Stimulated activated effector memory CD8-positive, alpha-beta T cell treated with anti-CD3 and anti-CD28 coated beads, Interleukin-12 subunit alpha, Interleukin-12 subunit beta, amount 100 ng/mL, for 72 hours (primary cell): ENCODE data around the gene TACR1.
"Not testable (repeated sequence)": the region's sequence is repeated elsewhere in the genome, so short reads cannot be mapped to it uniquely, and the experiment has no call there.

Source experiments
- ATAC-seq: fragments of 150-1000 bp; cut with Tn5 transposase; 2 replicates; pipeline ENCODE4 v1.10.0; 2021
- DNase-seq, 2 donors: peaks; one replicate each; pipeline ENCODE4 v3.0.0; 2021 to 2022; ENCODE audit warnings: low spot score in 2 of 2
- H3K27ac Mint-ChIP-seq: one replicate; pipeline ENCODE4 v1.8.0; 2022; ENCODE audit warnings: mild to moderate bottlenecking, mixed read lengths
- H3K36me3 Mint-ChIP-seq: one replicate; pipeline ENCODE4 v1.8.0; 2022; ENCODE audit warnings: mild to moderate bottlenecking, mixed read lengths
- H3K4me1 Mint-ChIP-seq: one replicate; pipeline ENCODE4 v1.8.0; 2022; ENCODE audit warnings: mixed read lengths
- H3K4me3 Mint-ChIP-seq: one replicate; pipeline ENCODE4 v1.8.0; 2022; ENCODE audit warnings: mild to moderate bottlenecking, mixed read lengths
- H3K9me3 Mint-ChIP-seq: one replicate; pipeline ENCODE4 v1.8.0; 2022; ENCODE audit warnings: mixed read lengths

Gene TACR1

GRCh38 chr2:75174519-75174918 lies 24.8 kb downstream of the TACR1 start:
- H3K4me1 Mint-ChIP-seq = no peaks in the 10 kb centered on the region
- no peaks in the 10 kb centered on the region for H3K36me3 Mint-ChIP-seq
- DNase-seq (no peak), ATAC-seq (no peak)
- no peak overlapping the region for H3K27ac Mint-ChIP-seq
- no peaks in the 10 kb centered on the region for H3K9me3 Mint-ChIP-seq
- H3K4me3 Mint-ChIP-seq = no peak overlapping the region

DNA sequence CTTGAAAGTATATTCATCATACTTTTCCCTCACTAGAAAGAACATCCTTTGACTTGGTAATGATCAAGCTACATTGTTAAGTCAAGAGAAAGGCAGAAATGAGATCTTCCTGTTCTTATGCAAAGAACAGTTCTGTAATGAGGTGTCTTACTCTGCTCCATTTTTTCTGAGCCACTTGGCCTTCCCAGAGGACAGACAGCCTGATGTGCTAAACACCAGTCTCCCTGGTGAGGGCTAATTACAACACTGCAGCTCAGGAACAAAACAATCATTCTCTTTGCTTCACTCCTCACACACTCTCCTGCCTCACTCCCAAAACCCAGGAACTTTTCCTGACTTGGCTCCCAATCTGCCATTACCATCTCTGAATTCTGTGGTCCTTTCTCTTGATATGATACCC lies 25.6 kb downstream of the TACR1 start:
- ATAC-seq = no peak
- DNase-seq = no peak
- Mint-ChIP-seq H3K4me1 (no peaks in the 10 kb centered on the region), H3K9me3 (no peaks in the 10 kb centered on the region), H3K36me3 (no peaks in the 10 kb centered on the region), H3K4me3 (no peak overlapping the region), H3K27ac (no peak overlapping the region)

DNA sequence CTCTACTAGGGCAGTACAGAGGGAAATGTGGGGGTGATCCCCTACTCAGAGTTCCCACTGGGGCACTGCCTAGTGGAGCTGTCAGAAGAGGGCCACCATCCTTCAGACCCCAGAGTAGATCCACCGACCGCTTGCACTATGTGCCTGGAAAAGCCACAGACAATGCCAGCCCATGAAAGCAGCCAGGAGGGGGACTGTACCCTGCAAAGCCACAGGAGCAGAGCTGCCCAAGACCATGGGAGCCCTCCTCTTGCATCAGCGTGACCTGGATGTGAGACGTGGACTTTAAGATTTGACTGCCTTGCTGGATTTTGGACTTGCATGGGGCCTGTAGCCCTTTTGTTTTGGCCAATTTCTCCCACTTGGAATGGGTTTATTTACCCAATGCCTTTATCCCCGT lies 27.9 kb downstream of the TACR1 start:
- H3K9me3 Mint-ChIP-seq, H3K4me3 Mint-ChIP-seq, H3K4me1 Mint-ChIP-seq, DNase-seq, H3K36me3 Mint-ChIP-seq, H3K27ac Mint-ChIP-seq, ATAC-seq: not testable (repeated sequence)

DNA sequence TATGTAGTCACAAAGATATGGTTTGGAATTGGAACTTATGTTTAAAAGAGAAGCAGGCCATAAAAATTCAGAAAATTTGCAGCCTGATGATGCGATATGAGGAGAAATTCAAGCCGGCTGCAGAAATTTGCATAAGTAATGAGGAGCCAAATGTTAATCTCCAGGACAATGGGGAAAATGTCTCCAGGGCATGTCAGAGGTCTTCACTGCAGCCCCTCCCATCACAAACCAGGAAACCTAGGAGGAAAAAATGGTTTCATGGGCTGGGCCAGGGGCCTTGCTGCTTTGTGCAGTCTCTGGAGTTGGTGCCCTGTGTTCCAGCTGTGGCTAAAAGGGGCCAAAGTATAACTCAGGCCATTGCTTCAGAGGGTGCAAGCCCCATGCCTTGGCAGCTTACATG lies 28.4 kb downstream of the TACR1 start:
- no peaks in the 10 kb centered on the region for H3K9me3 Mint-ChIP-seq
- no peaks in the 10 kb centered on the region for H3K4me1 Mint-ChIP-seq
- H3K36me3 Mint-ChIP-seq = no peaks in the 10 kb centered on the region
- H3K4me3 Mint-ChIP-seq = no peak overlapping the region
- ATAC-seq (no peak), DNase-seq (no peak)
- H3K27ac Mint-ChIP-seq = no peak overlapping the region

- ATAC-seq (no peak), DNase-seq (no peak)
- Mint-ChIP-seq H3K4me3 (no peak overlapping the region), H3K27ac (no peak overlapping the region), H3K9me3 (no peaks in the 10 kb centered on the region), H3K4me1 (no peaks in the 10 kb centered on the region), H3K36me3 (no peaks in the 10 kb centered on the region)
These were observed 31.1 kb downstream of the TACR1 start for GRCh38 chr2:75168186-75168585.

DNA sequence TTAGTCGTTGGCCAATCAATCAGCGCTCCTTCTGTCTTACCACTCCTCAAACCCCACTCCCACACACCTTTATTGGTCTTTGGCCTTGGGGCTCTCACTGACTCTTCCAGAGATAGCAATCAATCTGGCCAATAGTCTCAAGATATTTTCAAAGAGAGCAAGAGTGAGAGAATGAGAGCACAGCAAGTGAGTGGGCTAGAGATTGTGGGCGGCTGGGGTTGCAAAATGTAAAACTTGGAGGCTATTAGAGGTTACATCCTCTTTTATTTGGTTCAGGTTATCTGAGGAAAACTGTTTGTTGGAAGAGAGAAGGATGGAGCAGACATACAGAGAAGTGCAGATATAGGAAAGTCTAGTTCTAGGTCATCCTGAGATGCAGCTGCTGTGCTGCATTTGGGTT lies 32.8 kb downstream of the TACR1 start:
- ATAC-seq (no peak), DNase-seq (no peak)
- Mint-ChIP-seq H3K27ac (no peak overlapping the region), H3K4me3 (no peak overlapping the region), H3K9me3 (no peaks in the 10 kb centered on the region), H3K4me1 (no peaks in the 10 kb centered on the region), H3K36me3 (no peaks in the 10 kb centered on the region)

DNA sequence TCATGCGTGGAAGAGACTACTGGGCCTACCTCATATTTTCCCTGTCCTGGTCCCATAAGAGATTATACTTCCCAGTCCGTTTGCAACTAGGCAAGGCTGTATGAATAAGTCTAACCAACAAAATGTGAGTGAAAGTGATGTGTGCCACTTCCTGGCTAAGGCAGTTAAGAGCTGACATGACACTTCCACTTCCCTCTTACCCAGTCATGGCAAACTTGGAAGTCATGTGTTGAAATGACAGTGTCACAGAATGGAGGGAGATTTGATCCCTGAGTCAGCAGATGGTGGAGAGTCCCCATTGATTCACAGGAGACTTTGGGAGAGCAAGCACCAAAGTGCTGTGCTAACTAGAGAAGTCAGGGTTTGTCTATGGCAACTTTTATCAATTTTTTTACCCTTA lies 36.4 kb downstream of the TACR1 start:
- H3K4me3 Mint-ChIP-seq = no peak overlapping the region
- no peaks in the 10 kb centered on the region for H3K36me3 Mint-ChIP-seq
- ATAC-seq (peak; percentile 42), DNase-seq (no peak)
- no peaks in the 10 kb centered on the region for H3K4me1 Mint-ChIP-seq
- no peak overlapping the region for H3K27ac Mint-ChIP-seq
- no peaks in the 10 kb centered on the region for H3K9me3 Mint-ChIP-seq

DNA sequence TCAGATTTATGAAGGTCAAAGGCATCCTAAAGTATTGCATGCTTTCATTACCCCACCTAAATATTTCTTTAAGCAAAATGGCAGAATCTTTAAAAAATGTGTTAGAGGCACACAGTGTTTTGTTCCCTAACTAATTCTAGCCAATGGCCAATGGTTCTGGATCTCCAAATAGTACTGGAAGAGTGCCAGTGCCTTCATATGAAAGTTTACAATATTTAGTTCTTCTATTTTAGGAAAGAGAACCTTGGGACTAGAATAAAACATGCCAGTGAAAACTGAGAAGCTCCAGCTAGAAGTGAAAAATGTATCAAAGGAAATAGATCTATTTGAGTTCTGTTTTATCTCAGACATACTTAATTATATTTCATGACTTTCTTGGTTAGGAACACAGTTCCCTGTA lies 37.1 kb downstream of the TACR1 start:
- Mint-ChIP-seq H3K4me3 (no peak overlapping the region), H3K27ac (no peak overlapping the region), H3K36me3 (no peaks in the 10 kb centered on the region), H3K9me3 (no peaks in the 10 kb centered on the region), H3K4me1 (no peaks in the 10 kb centered on the region)
- no peak for ATAC-seq
- no peak for DNase-seq

- no peaks in the 10 kb centered on the region for H3K4me1 Mint-ChIP-seq
- no peaks in the 10 kb centered on the region for H3K9me3 Mint-ChIP-seq
- H3K27ac Mint-ChIP-seq = no peak overlapping the region
- no peak overlapping the region for H3K4me3 Mint-ChIP-seq
- no peaks in the 10 kb centered on the region for H3K36me3 Mint-ChIP-seq
- no peak for ATAC-seq
- DNase-seq = no peak
These were observed 41.9 kb downstream of the TACR1 start for GRCh38 chr2:75157435-75157834.

DNA sequence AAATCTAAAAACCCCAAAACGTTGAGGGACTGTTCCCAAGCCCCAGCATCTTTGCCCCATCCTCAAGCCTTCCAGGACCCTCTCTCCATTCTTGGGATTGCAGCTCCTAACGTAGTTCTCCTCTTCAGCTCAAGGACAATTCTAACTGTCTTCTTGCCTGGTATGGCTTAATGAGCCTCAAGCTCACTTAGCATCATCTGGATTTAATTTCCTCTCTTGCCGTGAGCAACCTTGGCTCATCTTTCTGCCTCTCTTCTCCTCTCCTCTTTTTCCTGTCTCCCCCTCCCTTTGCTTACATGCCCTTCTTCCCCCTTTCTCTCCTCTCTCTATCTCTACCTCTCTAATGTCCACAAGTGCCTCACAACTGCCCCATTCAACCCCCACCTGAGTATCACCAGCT lies 44.2 kb downstream of the TACR1 start:
- no peaks in the 10 kb centered on the region for H3K9me3 Mint-ChIP-seq
- DNase-seq (no peak), ATAC-seq (no peak)
- H3K27ac Mint-ChIP-seq = no peak overlapping the region
- no peak overlapping the region for H3K4me3 Mint-ChIP-seq
- no peaks in the 10 kb centered on the region for H3K4me1 Mint-ChIP-seq
- H3K36me3 Mint-ChIP-seq = no peaks in the 10 kb centered on the region

- Mint-ChIP-seq H3K9me3 (no peaks in the 10 kb centered on the region), H3K4me3 (no peak overlapping the region), H3K27ac (no peak overlapping the region), H3K4me1 (no peaks in the 10 kb centered on the region), H3K36me3 (no peaks in the 10 kb centered on the region)
- ATAC-seq (no peak), DNase-seq (no peak)
These were observed 46.1 kb downstream of the TACR1 start for GRCh38 chr2:75153221-75153620.

GRCh38 chr2:75152243-75152642 lies 47.1 kb downstream of the TACR1 start:
- not testable (repeated sequence) for ATAC-seq, H3K4me1 Mint-ChIP-seq, DNase-seq, H3K4me3 Mint-ChIP-seq, H3K36me3 Mint-ChIP-seq, H3K9me3 Mint-ChIP-seq, H3K27ac Mint-ChIP-seq

GRCh38 chr2:75147884-75148283 lies 51.4 kb downstream of the TACR1 start:
- not testable (repeated sequence) for H3K36me3 Mint-ChIP-seq, H3K4me1 Mint-ChIP-seq, H3K4me3 Mint-ChIP-seq, ATAC-seq, H3K27ac Mint-ChIP-seq, H3K9me3 Mint-ChIP-seq, DNase-seq

DNA sequence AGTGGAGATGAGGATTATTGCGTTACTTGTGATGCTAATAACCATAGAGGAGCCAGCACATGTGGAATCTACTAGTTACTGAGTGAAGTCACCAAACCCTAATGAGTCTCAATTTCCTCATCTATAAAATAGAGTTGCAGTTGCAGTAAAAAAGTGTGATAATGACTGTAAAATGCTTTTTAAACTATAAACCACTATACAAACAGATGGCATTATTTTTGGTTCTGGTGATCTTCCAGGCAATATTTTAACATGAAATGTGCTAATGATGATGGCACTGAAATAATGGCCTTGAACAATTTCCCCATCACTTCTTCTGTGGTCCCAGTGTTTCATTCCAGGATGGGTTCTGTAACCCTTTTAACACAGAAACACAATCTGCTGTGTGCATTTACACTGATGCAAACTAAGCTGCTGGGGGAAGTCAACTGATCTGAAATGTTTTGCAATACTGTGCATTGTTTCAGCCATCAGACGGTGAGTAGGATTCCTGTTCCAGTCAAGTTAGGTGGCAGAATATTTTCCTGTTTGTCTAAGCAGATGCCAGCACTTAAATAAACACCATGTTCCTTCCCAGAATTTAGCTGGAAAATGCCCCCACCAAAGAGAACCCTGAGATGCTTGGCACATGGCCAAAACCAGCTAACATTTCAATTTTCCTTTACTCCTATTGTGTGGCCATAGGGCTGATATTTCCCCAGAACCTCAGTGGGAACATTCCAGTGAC lies 52.6 kb downstream of the TACR1 start:
- Mint-ChIP-seq H3K27ac (no peak overlapping the region), H3K4me3 (no peak overlapping the region), H3K4me1 (no peaks in the 10 kb centered on the region), H3K9me3 (no peaks in the 10 kb centered on the region), H3K36me3 (no peaks in the 10 kb centered on the region)
- DNase-seq = no peak
- no peak for ATAC-seq

DNA sequence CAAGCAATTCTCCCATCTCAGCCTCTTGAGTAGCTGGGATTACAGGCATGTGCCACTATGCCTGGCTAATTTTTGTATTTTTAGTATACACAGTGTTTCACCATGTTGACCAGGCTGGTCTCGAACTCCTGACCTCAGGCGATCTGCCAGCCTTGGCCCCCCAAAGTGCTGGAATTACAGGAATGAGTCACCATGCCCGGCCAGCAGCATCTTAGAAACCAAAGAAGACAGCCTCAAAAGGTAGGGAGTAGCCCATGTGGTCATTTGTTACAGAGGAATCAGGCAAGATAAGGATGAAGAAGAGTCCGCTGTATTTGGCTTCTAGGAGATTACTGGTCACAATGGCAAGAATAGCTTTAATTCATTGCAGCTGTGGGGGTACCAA lies 53.1 kb downstream of the TACR1 start:
- not testable (repeated sequence) for H3K36me3 Mint-ChIP-seq, H3K4me1 Mint-ChIP-seq, H3K27ac Mint-ChIP-seq, DNase-seq, H3K4me3 Mint-ChIP-seq, H3K9me3 Mint-ChIP-seq, ATAC-seq

DNA sequence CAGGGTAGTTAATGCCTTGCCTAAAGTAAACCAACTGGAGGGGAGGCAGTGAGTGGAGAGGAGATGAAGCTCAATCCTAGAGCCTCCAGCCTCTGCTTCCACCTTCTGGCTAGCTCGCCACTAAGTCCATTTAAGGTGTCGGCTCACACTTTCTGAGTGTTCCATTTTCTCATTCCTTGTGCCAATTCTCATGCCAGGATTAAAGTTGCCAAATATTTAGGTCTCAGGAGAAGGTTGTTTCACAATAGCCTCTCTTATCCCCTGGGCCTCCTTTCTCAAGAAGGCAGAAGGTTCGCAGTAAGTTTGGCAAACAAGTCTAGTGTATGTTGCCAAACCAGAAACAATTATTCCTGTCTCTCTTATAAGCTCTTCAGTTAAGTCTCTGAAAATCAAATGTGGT lies 57.2 kb downstream of the TACR1 start:
- no peaks in the 10 kb centered on the region for H3K36me3 Mint-ChIP-seq
- no peak overlapping the region for H3K27ac Mint-ChIP-seq
- ATAC-seq (peak; percentile 24), DNase-seq (no peak)
- H3K4me3 Mint-ChIP-seq = no peak overlapping the region
- no peaks in the 10 kb centered on the region for H3K4me1 Mint-ChIP-seq
- no peaks in the 10 kb centered on the region for H3K9me3 Mint-ChIP-seq

DNA sequence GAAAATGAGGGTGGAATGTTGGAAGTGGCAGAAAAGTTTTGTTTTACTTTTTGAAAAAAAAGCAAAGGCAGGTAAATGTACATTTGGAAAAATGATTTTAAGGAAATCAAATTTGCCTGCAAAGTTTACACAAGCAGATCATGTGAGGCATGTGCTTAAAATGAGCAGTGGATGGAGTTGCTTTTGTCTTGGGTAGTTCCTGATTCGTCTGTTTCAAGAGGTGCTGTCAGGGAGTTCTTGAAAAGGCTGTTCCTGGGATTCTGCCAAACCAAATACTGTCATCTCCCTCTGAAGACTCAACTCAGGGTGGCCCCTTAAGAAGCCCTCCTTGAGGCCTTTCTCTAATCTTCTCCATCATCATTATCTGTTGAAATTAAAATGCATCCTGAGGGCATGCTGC lies 59.0 kb downstream of the TACR1 start:
- ATAC-seq (no peak), DNase-seq (no peak)
- no peak overlapping the region for H3K27ac Mint-ChIP-seq
- H3K4me3 Mint-ChIP-seq = no peak overlapping the region
- H3K4me1 Mint-ChIP-seq = no peaks in the 10 kb centered on the region
- H3K36me3 Mint-ChIP-seq = no peaks in the 10 kb centered on the region
- no peaks in the 10 kb centered on the region for H3K9me3 Mint-ChIP-seq
